GM10248 (cell line): ENCODE measurements around the gene CHPF2.

Experiments used
- CTCF ChIA-PET: fragments of 300-600 bp; sonication (Branson Sonifier 250); formaldehyde crosslinking; extraction: SDS; loops from one replicate; lab custom pipeline; 2021; ENCODE audit warnings: antibody characterized with exemption; lab: Yijun Ruan, JAX
- POLR2A ChIA-PET: fragments of 350-650 bp; sonication (Branson Sonifier 250); formaldehyde crosslinking; extraction: SDS; loops from one replicate; lab custom pipeline; 2020; ENCODE audit warnings: antibody characterized with exemption; lab: Yijun Ruan, JAX
- DNase-seq: peaks from one replicate; pipeline ENCODE4 v3.0.0; 2012; ENCODE audit errors: extremely low spot score
- TF ChIP-seq, protein P1 (sequence below): IDR thresholded peaks from 2 replicates; pipeline ENCODE4 v1.5.1; 2012; ENCODE audit warnings: mild to moderate bottlenecking, low read depth; ENCODE audit errors: extremely low read depth, missing control alignments, control extremely low read depth

CHPF2 gene

DNA sequence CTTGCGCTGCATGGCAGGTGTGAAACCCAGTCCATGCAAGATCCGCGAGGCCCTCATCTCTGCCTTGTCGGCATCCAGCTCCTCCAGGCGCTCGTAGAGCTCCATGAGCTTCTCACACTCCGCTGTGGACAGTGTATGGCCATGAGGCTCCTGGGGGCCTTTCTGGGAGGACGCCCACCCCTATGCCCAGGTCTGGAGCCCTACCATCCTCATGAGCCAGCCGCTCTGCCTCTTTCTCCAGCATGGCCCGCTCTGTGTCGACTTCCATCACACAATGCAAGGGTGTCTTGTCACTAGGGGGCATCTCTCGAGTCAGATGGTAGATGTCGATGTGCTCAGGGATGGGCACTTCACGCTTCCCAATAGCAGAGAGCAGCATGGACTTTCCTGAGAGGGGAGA is 8.6 kb upstream of the CHPF2 start:
- CTCF ChIA-PET, result interaction anchor here (1.0 to 4.7 kb wide), 3 partner anchors 9 to 48 kb away, joined by 3 to 47 read pairs (median 3); no protein-coding TSS in a partner anchor
- TF ChIP-seq, protein P1, sequence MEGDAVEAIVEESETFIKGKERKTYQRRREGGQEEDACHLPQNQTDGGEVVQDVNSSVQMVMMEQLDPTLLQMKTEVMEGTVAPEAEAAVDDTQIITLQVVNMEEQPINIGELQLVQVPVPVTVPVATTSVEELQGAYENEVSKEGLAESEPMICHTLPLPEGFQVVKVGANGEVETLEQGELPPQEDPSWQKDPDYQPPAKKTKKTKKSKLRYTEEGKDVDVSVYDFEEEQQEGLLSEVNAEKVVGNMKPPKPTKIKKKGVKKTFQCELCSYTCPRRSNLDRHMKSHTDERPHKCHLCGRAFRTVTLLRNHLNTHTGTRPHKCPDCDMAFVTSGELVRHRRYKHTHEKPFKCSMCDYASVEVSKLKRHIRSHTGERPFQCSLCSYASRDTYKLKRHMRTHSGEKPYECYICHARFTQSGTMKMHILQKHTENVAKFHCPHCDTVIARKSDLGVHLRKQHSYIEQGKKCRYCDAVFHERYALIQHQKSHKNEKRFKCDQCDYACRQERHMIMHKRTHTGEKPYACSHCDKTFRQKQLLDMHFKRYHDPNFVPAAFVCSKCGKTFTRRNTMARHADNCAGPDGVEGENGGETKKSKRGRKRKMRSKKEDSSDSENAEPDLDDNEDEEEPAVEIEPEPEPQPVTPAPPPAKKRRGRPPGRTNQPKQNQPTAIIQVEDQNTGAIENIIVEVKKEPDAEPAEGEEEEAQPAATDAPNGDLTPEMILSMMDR, result no peak
- POLR2A ChIA-PET, result no interaction called here
- no peak for DNase-seq

DNA sequence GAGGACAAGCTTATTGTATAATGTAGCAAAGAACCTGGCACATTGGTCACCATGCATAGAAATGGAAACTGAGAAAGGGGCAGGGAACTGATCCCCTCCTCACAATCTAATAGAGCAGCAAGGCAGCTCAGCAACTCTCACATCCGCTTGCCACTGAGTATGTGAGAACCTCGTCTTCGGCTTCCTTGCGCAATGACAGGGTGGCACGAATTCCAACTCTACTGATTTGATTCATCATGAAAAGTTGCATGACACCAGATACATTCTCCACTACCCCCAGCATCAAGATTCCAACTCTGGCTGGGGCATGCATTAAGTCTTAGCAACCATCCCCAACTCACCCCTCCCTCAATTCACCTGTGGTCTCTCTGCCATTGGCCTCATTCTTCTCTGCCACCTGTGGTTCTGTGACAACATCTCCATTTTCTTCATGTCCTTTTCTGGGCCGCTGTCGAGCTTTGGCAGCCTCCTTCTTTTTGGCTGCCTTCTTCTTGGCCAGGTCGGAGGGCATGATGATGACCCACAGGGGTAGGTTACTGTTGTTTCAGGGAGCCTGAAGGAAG is 6.3 kb upstream of the CHPF2 start:
- CTCF ChIA-PET, result interaction anchor here (1.0 to 4.7 kb wide), 4 partner anchors 11 to 19 kb away, joined by 4 to 47 read pairs (median 6); no protein-coding TSS in a partner anchor
- no peak for DNase-seq
- TF ChIP-seq, protein P1, result no peak
- POLR2A ChIA-PET, result no interaction called here

DNA sequence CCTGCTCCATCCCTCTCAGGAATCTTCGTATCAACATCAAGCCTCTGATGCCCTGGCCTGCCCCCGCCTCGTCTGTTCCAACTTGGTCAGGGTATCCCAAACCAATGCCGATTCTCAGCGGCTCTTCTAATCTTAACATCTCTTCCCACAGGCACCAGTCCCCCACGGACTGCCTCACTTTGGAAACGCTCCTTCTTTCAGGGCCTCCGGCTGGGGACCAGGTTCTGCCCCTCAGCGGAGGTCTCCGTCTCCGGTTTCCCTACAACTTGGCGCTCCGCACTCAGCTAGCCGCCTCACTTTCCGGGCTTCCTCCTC is 5.8 kb upstream of the CHPF2 start:
- ChIA-PET CTCF (interaction anchor here (0.8 to 4.7 kb wide), 7 partner anchors 8 to 87 kb away, joined by 3 to 47 read pairs (median 6); partner anchors contain the start of gene SMARCD3), POLR2A (interaction anchor here (0.7 to 1.1 kb wide), 2 partner anchors 13 to 78 kb away, joined by 4 to 5 read pairs; no protein-coding TSS in a partner anchor)
- no peak for DNase-seq
- TF ChIP-seq, protein P1, result no peak

DNA sequence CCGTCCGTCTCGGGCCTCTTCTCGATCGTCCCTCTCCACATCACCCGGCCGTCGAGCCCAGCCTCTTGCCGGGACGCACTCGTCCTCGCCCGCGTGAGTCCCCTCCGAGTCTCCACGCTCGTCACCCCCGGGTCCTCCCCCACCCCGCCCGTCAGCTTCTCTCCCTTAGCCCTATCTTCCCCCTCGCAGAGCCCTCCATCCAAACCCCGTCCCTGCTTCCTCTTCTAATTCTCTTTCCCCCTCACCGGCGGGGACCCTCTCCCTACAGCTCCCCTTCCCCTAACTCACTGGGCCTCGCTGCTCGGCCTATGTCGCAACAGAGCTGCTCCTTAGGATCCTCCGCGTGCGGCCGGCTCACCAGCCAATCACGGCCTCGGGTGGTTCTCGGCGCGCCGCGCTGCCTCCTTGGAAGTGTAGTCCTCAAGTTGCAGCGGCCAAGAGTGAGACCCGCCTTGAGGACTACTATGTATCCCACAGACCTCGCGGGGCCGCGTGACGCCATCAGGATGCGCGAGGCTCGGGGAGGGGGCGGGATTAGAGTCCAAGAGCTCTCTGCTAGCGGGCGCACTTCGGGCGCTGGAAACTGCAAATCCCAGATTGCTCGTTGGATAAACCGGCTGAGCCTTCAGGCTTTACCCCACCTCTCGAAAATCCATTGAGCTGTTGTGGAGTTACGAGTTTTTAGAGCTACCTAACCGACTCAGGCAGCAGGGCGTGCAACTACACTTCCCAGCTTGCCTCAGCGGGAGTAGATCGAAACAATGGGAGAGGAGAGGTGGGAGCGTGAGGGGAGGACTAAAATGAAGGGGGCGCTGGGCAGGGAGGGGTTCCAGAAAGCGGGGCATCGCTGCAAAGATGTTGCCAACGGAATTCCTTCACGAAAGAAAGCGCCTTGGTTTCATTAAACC is 5.2 kb upstream of the CHPF2 start, which contains the start of gene ABCF2:
TSS of gene ABCF2 (minus strand) at position 331 of the 908 bp plus-strand sequence. CDS start 747 bp downstream, outside the sequence.
- POLR2A ChIA-PET, result interaction anchor here (0.6 to 1.1 kb wide), 4 partner anchors 9 to 79 kb away, joined by 3 to 5 read pairs (median 4); no protein-coding TSS in a partner anchor
- DNase-seq, result peak; percentile 98
- TF ChIP-seq, protein P1, result no peak
- CTCF ChIA-PET, result interaction anchor here (0.8 to 4.7 kb wide), 9 partner anchors 9 to 124 kb away, joined by 3 to 47 read pairs (median 3); partner anchors contain the start of gene SMARCD3

DNA sequence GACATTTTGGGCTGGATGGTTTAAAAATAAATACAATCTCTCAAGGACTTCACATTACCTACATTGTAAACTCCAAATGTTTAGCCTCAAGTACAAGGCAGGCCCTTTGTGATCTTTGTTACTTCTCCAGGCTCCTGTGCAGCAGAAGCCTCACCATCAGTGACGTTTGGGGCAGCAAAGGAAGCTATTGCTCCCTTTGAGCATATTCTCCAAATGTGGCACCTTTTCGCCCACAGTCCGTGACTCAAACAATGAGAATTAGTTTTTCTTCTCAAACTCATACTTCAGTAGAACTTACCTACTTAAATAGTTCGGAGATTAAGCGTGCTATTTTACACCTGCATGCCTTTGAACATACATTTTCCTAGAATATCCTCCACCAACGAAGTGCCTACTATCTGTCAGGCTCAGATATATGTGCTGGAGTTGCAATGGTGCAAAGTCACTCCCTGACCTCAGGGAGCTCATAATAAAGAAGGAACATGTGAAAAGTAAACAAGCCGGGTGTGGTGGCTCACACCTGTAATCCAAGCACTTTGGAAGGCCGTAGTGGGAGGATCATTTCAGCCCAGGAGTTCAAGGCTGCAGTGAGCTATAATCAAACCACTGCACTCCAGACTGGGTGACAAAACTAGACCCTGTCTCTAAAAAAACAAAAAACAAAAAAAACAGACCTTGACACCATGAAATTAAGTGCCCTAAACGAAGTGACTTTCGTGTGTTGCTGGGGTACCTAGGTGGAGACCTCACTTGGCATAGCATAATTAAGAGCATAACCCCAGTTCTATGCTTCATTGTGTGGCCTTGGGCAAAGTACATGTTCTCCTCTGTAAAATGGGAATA is 4.0 kb upstream of the CHPF2 start:
- TF ChIP-seq, protein P1, result no peak
- CTCF ChIA-PET, result interaction anchor here (1.2 to 3.2 kb wide), 4 partner anchors 8 to 60 kb away, joined by 3 to 10 read pairs (median 10); partner anchors contain the start of gene SMARCD3
- POLR2A ChIA-PET, result interaction anchor here (0.7 kb wide), 1 partner anchor 8 kb away, joined by 3 read pairs; no protein-coding TSS in a partner anchor
- no peak for DNase-seq

DNA sequence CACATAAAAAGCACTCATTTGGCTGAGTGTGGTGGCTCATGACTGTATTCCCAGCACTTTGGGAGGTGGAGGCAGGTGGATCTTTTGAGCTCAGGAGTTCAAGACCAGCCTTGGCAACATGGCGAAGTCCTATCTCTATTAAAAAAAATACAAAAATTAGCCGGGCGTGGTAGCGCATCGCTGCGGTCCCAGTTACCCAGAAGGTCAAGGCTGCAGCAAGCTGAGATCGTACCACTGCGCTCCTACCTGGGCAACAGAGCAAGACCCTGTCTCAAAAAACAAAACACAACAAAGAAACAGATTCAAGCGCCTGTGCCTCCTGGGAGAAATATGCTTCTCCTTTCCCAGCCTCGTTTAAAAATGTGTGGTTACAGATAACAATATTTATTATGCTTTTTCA is 3.0 kb upstream of the CHPF2 start:
- ChIA-PET CTCF (interaction anchor here (3.2 kb wide), 1 partner anchor 15 kb away, joined by 10 read pairs; no protein-coding TSS in a partner anchor), POLR2A (no interaction called here)
- TF ChIP-seq, protein P1, result no peak
- no peak for DNase-seq
